Measurements from ENCODE around the gene TAB3.
"Not testable (repeated sequence)": the region's sequence is repeated elsewhere in the genome, so short reads cannot be mapped to it uniquely, and the experiment has no call there.

The TAB3 gene

GRCh38 chrX:30814978-30815377 is 74.1 kb downstream of the TAB3 start:
- DNase-seq, result no peak

- DNase-seq, result no peak
Observed at GRCh38 chrX:30812326-30812725, 76.7 kb downstream of the TAB3 start.

GRCh38 chrX:30806187-30806728 is 82.8 kb downstream of the TAB3 start:
- no peak for DNase-seq

- DNase-seq, result no peak
Observed at GRCh38 chrX:30804462-30804861, 84.6 kb downstream of the TAB3 start.

- DNase-seq, result no peak
Observed at GRCh38 chrX:30800901-30801300, 88.2 kb downstream of the TAB3 start.

GRCh38 chrX:30799327-30799726 is 89.7 kb downstream of the TAB3 start:
- DNase-seq, result no peak

GRCh38 chrX:30798810-30799209 is 90.2 kb downstream of the TAB3 start:
- DNase-seq, result no peak

- DNase-seq, result not testable (repeated sequence)
Observed at GRCh38 chrX:30797301-30797700, 91.8 kb downstream of the TAB3 start.

- no peak for DNase-seq
Observed at GRCh38 chrX:30795981-30796958, 92.8 kb downstream of the TAB3 start.

- no peak for DNase-seq
Observed at GRCh38 chrX:30794497-30794896, 94.6 kb downstream of the TAB3 start.

GRCh38 chrX:30793767-30794103 is 95.3 kb downstream of the TAB3 start:
- DNase-seq, result no peak

- no peak for DNase-seq
Observed at GRCh38 chrX:30793075-30793766, 95.8 kb downstream of the TAB3 start.

- no peak for DNase-seq
Observed at GRCh38 chrX:30791296-30792278, 97.5 kb downstream of the TAB3 start.

- no peak for DNase-seq
Observed at GRCh38 chrX:30787012-30787411, 102.0 kb downstream of the TAB3 start.

- no peak for DNase-seq
Observed at GRCh38 chrX:30786374-30786773, 102.7 kb downstream of the TAB3 start.

- DNase-seq, result no peak
Observed at GRCh38 chrX:30781711-30782444, 107.2 kb downstream of the TAB3 start.

GRCh38 chrX:30779453-30780030 is 109.5 kb downstream of the TAB3 start:
- no peak for DNase-seq

- no peak for DNase-seq
Observed at GRCh38 chrX:30777575-30777974, 111.5 kb downstream of the TAB3 start.
